GM18526 (cell line): ENCODE results near the gene RHCG.

Experiments used
- POLR2A ChIP-seq: IDR thresholded peaks from 3 replicates; pipeline ENCODE4 v1.6.1; 2011; ENCODE audit not compliant: insufficient read length; ENCODE audit errors: extremely low read depth

Gene RHCG

DNA sequence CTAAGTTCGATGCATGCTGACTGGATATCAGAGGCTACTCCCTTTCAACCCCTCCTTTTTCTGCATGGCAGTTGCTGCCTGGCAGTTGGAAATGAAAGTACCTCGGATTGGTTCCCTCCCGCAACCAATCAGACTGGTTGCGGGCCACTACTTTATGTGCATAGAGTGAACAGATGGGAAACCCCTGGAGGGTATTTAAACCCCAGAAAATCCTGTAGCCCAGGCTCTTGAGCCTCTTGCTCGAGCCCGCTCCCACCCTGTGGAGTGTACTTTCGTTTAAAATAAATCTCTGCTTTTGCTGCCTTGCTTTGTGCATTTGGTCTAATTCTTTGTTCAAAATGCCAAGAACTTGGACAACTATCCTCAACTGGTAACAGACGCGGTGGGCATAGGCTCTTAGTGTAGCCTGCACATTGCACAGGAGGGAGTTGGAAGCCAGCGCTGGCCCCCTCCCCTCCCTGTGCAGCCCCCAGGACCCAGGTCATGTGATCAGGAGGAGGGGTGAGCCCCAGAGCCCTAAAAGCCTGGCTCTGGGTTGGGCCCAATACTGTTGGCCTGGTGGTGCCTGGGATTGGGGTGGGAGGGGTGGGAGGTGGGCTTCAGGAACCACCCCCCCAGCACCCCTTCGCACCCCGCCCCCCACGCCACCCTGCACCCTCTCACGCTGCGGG lies 26.8 kb downstream of the RHCG start:
- no peak for TF ChIP-seq POLR2A

DNA sequence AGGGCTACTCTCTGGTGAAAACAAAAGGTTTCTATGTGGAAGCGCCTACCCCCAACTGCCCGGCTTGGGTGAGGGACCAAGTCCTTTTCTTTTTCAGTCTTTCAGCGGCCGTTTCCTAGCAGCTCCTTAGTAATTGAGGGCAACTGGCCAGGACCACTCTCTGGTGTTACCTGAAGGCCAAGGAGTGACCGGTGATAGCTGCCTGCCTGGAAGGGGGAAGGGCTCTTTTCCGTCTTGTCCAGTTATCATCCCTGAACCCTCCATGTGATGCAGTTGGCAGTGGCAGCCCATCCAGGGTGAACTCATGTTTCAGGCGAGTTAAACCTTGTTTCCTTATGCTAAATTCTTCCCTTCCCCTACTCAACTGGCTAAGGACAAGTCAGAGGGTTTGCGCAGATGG lies 33.3 kb downstream of the RHCG start:
- no peak for TF ChIP-seq POLR2A

DNA sequence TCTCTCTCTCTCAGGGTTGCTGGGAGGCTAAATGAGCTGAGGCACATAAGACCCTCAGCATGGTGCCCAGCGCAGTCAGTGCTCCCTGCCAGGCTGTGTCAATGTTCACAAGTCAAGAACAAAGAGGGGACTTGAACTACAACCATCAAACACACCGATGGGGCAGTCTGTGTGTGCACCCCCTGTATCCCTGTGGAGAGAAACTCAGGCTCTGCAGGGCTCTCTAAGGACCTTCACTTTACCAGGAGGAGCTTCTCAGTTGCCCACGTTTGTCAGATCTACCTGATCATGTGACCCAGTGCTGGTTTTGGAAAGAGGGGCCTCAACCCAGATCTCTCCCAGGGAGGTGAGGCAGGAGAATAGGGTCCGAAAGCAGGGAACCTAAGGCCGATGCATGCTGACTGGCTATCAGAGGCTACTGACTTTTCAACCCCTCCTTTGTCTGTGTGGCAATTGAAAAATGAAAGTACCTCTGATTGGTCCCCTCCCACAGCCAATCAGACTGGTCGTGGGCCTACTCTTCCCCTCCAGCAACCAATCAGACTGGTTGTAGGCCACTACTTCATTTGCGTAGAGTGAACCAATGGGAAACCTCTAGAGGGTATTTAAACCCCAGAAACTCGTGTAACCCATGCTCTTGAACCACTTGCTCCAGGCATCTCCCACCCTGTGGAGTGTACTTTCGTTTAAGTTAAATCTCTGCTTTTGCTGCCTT lies 34.0 kb downstream of the RHCG start:
- TF ChIP-seq POLR2A, result no peak

DNA sequence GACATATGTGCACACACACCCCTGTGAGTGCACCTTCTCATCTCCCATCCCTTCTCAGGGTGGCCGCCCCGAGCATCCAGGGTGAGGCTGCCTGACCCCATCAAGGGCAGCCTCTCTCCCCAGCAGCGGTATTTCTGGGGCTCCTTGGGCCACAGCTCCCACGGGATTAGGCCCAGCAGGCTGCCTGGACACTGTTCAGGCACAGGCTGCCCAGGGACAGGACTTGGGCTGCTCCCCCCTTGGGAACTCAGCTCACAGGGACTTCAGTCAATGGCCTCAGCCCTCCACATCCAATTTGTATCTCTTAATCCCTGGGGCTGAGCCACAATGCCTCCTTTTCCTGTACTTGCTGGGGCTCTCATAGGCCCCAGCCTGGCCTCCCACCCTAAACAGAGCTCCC lies 35.0 kb downstream of the RHCG start:
- no peak for TF ChIP-seq POLR2A

DNA sequence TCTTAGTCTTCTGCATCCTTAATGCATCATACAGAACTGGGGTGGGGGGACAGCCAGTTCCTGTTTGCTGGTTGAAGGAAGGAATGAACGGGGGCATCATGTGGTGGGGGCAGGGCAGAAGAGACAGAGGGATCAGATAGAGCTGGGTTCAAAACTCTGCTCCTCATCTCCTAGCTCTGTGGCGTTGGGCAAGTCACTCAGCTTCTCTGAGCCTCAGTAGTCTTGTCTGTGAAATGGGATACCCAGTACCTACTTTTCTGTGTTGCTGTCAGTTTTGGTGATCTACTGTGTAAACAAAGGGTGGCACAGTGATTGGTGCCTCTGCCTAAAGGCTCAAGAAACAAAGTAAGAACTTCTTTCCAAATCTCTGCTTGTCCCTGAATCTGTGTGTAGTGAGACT lies 36.3 kb downstream of the RHCG start:
- TF ChIP-seq POLR2A, result no peak

DNA sequence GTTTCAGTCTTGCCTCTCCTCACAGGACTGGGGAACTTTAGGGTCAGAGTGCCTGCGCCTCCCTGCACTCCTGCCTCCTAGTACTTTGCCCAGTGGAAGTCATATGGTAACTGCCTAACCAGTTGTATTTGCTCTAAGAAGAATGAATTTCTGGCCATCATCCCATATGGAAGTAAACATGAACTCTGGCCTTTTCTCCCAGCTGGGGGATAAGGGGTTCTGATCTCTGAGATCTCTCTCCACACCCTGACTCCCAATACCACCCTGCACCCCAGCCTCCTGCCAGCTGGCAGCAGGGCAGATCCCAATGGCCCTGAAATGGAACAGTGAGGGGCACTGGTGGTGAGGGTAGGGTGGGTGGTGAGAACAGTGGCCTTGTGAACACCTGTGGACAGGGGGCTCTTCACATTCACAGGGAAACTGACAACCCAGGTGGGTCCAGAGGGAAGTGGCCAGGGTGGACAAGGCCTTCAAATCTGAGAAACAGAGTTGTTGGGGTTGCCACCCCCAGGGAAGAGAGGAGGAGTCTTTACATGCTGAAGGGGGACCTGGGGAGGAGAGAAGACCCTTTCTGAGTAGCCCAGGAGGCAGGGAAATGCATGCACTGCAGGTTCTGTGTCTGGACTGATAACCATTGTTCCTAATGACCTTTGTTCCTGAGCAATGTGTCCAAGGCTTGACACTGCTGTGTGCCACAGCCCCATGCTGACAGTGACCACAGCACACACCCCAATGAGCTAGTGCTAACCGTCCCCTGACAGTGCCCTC lies 36.9 kb downstream of the RHCG start:
- TF ChIP-seq POLR2A, result no peak

DNA sequence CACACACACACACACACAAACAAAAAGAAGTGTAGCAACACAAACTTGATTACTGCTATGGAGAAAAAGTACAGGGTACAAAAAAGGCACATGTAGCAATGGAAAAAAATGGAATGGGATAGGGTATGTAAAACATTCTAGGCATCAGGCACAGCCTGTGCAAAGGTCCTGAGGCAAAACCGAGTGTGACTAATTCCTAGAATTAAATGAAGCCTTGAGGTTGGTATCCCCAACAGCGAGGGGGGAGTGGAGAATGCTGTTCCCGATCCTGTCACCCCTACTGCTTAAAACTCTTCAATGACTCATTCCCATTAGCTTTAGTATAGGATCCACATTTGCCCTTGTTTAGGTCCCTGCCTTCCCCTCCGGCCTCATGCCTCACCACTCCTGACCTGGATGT lies 37.9 kb downstream of the RHCG start:
- no peak for TF ChIP-seq POLR2A

DNA sequence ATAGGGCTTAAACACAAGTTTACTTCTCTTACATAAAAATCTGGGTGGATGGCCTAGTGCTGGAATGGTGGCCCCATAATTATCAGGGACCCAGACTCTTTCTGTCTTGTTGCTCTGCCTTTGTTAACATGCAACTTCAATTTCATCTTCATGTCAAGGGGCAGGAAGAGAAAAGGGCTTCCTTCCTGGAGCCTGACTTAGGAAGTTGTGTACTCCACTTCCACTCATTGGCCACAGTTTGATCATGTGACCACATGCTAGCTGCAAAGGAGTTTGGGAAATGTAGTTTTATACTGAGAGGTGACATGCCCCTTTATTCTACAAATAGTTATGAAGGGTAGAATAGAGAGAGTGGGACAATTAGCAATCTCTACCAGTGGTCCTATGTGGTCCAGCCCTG lies 39.3 kb downstream of the RHCG start:
- no peak for TF ChIP-seq POLR2A

DNA sequence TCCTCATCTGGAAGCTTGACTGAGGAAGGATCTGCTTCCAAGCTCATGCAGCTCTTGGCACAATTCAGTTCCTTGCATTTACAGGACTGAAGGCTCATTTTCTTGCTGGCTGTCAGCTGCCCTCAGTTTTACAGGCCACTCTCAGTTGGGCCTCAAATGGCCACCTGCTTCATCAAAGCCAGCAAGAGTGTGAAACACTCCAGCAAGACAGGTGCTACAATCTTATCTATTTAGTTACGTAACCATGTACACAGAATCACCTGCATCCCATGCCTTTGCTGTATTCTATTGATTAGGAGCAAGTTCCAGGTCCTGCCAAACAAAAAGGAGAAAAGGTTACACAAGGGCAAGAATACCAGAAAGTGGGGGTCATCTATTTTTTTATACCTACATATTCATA lies 40.8 kb downstream of the RHCG start:
- TF ChIP-seq POLR2A, result no peak

DNA sequence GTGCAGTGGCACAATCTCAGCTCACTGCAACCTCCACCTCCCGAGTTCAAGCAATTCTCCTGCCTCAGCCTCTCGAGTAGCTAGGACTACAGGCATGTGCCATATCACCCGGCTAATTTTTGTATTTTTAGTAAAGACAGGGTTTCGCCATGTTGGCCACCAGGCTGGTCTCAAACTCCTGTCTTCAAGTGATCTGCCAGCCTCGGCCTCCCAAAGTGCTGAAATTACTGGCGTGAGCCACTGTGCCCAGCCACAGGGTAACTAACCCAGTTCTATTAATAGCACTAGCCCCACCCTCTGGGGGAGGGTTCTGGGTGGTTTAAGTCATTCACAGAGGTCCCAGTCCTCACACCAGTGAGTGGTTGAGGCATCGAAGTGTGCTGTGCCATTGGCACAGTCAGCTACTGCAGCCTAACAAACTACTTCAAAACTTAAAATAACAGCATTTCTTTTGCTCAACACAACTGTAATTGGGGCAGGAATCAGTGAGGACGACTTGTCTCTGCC lies 44.0 kb downstream of the RHCG start:
- TF ChIP-seq POLR2A, result no peak

DNA sequence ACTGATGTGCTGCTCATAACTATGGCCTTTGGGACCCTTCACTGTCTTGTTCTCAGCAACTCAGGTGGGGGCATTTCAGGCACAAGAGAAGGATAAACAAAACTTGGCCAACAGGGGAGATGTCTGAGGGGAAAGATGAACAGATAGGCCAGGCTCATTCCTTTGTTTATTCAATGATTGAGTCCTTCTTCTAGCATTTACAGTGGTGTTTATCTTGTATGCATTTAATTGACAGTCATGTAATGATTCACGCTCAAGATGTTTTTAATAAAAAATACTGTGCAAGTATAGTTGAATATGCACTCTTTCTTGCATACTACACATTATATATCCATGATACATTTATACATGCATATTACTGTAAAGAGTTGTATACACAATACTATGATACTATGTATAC lies 44.5 kb downstream of the RHCG start:
- no peak for TF ChIP-seq POLR2A

DNA sequence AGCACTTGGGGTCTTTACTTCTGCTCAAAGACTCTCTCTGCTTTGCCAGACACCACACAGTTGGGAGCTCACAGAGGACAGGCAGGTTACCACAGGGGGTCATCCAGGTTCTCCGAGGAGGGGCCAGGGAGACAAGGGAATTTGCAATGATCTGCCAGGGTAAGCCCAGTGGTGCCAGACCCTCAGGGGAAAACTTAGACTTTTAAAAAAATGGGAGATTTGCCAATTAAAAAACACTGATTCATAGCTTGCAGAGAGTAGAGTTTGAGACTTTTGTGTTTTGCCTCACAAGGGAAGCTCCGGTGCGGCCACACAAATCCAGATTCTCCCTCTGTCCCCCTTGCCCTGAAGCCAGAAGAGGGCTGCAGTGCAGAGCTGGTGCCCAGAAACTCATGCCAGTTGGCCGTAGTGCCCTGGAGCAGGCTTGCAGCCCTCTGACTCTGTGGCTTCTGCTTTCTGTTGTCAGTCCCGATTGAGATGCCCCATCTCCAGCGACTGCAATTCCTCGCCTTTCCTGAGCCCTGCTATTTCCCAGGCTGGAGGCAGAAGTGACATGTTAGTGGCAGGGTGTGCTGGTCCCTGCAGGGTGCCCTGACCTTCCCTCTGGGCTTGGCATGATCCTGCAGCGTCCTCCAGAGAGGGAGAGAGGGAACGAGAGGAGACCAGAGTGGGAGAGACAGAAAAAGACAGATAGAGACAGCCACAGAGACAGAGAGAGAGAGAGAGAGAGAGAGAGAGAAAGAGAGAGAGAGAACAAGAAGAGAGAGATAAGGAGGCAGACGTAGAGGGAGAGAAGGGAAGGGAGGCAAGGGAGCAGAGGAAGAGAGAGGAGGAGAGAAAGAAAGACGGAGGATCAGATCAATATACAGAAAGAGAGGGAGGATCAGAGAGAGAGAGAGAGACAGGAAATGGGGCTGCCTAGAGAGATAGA lies 46.0 kb downstream of the RHCG start:
- no peak for TF ChIP-seq POLR2A

DNA sequence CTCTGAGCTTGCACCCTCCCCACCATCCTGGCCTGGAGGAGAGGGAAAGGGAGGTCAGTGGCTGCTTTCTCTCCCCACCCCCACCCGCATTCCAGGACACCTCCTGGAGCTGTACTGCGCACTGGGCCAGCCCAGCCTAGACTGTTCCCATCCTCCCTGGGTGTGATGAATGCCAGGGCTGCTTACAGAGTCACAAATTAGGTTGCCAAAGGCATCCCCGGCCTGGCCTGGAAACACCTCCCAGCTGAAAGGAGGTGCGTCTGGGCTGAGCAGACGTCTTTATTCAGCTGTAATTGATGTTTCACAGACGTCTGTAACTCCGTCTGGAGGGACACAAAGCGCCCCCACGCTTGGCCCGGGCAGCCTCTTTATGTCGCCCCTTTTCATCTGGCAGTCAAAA lies 47.6 kb downstream of the RHCG start:
- TF ChIP-seq POLR2A, result no peak

DNA sequence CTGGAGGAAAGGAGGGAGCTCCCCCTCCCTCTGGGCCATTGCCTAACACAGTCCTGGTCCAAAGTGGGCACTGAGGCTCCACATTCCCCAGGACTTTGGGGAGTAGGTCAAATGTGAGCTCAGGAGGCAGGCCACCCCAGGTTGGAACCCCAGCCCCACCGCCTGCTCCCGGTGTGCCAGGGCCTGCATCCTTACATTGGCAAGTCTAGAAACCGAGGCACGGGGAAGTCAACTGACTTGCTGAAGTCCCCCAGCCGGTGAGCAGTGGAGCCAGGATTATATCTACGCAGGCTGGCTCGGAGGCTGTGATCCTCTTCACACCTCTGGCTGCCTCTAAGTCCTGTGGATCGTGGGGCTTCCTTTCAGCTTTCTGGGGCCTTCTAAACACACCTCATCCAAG lies 48.7 kb downstream of the RHCG start:
- TF ChIP-seq POLR2A, result no peak
